Measurements from ENCODE around the gene DNAH17.

DNAH17 gene

DNA sequence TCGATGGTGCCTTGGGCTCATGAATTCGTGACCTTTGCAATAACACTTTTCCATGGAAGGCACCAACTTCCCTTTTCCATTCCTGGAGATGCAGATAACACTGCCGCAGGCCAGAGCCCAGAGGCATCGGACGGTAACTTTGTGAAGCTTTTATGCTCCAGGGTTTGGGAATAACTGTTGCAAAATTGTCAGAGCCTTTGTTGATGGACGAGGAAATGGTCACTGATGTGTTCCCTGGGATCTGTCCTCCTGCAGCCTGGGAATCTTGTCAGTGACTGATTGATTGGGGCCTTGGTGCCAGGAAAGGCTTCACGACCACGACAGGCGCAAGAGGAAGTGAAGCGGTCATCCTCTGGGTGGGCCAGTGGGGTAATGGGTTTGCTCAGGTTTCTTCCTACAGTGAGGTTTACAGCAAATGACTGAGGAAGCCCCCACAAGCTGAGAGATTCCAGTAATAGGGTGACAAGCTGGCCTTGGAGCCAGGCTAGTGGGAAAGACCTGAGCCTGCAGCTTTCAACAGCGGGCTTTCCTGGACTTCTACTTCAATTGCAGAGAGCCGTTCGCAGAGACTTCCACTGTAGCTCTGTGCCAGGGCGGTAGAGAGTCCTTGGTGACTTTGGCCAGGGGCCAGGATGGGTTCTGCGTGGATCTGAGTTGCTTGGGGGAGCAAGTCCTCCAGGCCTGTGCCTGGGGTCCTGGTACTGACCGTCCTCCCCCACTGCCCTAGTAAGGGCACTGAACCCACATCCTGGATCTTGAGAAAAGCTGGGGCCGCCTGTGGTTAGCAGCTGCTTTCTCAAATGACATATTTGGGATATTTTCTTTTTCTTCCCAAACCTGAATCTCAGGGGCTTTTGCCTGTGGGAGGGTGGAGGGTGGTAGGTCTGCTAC lies 161.1 kb downstream of the DNAH17 start:
- DNase-seq (ENCODE audit: low spot score) = no peak

DNA sequence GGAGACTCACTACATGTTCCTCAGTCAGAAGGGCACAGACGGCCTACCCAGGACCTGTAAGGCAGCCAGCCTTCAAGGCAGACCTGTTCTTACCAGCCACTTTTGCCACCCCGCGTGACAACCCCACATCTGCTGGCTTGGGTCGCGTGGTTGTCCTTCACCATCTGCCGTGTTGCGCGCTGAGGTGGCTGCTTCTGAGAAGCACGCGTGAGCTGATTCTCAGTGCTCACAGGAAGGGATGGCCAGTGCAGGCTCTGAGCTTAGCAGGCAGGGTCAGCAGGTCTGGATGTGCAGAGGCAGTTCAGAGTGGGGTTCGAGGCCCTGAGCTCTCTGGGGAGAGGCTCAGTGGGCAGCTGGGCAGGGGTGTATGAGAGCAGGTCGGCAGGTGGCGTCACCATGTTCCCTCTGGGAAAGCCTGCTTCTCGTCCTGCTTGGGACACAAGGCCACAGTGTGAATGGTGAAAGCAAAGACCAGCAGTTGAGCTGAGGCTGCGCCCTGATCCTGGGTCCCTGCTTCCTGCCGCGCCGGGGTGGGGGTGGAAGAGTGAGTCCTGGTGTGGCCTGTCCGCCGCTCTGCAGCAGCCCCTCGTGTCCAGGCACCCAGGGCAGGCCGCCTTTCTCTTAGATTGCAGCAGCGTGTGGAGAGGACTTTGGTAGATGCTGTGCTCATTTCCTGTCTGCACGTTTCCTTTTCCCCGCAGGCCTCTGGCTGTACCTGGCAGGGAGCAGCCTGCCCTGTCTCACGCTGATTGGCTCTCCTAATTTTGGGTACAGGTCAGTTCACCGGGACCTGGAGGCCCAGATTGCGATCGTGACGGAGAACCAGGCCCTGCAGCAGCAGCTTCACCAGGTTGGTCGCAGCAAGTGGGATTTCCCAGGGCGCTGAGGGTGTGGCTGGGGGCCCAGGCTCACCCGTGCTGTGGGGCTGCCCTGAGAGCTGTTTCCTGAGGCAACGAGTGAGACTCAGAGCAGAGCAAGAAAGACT lies 162.7 kb downstream of the DNAH17 start:
- DNase-seq (ENCODE audit: low spot score) = no peak

DNA sequence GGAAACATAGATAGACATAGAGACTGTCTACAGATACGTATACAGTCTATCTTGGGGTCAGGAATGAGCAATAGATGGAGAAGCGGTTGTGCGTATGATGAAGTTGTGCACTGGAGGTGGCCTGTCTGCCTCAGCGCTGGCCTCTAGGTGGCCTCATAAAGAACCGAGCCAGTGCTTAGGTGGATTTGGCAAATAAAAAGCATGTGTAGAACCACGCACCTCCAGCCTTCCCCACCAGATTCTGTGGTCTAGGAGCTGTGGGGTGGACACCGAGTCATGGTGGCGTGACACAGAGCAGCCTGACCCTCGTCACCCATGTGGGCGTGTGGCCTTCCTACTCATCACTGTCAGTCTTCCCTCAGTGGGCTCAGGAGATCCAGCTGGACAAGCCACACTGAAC lies 164.8 kb downstream of the DNAH17 start:
- no peak for DNase-seq (ENCODE audit: low spot score)

DNA sequence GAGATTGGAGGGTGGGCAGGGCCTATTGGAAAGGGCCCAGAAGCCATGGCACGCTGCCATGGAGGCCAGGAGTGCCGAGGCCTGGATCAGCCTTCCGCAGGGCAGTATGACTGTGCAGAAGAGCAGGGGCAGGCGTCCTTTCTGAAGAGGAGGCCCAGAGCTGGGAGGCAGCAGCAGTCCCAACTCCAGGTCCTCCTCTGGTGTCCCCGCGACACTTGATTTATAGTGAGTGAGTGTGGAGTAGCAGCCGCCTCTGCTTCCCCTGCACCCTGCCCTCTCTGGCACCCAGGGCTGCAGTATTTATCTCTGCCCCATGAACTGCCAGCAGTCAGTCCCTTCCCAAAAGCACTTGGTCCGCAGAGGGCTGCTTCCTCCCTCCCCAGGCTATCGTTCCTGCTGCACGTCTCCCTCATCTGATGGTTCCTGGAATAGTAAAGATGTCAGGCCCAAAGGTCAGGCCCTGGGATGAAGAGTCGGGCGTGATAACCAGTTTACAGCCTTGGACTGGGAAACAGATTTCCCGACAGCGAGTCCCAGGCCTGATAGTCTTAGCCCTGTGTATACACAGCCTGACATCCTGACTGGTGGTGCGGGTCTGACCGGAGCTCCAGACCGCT lies 165.8 kb downstream of the DNAH17 start:
- no peak for DNase-seq (ENCODE audit: low spot score)

DNA sequence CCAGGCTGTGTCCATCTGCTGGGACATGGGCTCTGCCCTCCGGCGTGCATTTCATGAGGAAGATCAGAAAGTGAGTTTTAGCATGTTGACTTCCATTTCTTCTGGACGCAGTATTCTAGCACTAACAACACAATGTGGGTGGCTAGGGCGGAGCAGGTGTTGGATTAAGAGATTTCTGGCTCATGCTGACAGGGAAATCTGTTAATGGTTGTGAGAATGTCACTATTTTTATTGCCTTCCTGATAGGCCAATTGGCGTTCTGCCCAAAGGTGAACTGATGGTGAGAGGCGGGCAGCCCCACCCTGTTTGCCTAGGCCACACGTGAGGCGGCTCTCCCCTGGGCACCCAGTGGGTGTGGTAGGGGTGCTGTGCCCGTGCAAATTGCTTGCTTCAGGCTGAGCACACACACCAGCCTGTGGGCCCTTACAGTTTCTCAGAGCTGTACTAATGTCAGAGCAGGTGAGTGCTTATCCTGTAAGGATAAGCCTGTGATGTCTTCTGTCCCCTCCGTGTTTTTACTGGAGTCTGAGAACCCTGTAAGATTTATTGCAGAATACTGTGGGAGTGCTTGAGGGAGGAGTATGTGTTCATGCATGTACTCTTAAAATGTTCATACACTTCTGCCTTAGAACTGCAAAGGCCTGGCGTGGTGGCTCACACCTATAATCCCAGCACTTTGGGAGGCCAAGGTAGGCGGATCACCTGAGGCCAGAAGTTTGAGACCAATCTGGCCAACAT lies 167.8 kb downstream of the DNAH17 start:
- no peak for DNase-seq (ENCODE audit: low spot score)

DNA sequence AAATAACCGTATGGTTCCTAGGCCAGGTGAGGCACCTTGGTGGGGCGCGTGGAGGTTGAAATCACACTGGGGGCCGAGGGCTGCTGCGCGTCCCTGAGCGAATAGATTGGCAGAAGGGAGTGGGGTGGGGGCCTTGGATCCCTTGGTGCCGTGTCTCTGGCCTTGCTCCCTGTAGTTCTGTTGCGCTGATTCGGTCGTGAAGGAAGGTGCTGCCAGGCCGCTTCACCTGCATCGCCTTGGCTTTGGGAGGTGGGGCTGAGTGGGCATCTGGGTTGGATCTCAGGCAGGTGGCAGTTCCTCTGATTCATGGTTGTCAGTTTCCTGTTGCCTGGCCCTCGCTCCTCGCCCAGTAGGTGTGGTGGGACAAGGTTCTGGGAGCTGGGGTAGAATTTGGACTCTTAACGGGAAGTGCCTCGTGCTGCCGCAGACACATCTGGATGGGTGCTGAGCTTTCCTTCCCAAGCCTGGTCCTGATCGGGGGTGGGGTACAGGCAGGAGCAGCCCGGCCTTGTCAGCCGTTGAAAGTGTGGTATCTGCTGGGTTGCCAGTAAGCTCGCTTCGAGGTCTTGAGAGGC lies 168.6 kb downstream of the DNAH17 start:
- DNase-seq (ENCODE audit: low spot score) = no peak

DNA sequence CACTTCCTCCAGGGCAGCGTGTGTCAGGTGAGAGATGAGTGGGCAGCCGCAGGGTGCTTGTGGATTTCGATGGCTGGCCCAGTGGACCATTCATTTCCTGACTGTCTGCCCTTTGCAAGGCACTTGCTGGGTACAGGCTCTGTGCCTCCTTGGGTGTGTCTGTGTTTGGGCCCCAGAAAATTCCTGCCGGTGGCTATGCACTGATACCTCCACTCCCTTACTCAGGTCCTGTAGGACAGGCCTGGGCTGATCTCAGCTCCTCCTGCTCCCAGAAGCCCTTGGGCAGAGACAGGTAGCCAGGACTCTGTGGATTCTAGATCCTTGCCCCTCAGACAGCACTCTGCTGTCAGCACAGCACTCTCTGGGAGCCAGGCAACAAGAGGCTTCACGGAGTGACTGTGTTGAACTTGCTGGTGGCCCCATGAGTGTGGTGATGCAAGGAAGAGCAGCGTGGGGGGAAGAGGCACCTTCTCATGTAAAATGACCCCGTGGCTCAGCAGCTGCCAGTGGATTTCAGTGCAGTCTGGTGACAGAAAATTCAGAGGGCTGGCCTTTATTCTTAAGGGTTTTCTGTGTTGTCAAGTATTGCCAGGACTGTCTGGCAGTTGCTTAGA lies 169.7 kb downstream of the DNAH17 start:
- no peak for DNase-seq (ENCODE audit: low spot score)

DNA sequence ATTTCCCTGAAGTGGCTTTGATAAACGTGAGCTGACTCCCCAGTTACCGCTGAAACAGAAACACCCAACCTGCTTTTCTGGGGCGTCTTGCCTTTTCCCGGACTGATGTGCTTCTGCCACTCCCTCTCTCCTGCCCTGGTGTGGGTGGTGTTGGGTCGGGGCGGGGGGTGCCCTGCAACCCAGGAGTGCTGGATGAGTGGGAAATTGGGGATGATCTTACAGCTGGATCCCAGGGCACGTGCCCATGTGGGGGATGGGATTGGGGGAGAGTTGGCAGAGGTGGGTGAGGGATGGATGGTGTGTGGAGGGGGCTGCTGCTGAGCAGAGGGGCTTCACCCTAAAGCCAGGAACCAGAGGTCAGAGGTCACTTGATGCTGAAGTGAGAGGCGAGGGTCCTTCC lies 170.3 kb downstream of the DNAH17 start:
- no peak for DNase-seq (ENCODE audit: low spot score)

DNA sequence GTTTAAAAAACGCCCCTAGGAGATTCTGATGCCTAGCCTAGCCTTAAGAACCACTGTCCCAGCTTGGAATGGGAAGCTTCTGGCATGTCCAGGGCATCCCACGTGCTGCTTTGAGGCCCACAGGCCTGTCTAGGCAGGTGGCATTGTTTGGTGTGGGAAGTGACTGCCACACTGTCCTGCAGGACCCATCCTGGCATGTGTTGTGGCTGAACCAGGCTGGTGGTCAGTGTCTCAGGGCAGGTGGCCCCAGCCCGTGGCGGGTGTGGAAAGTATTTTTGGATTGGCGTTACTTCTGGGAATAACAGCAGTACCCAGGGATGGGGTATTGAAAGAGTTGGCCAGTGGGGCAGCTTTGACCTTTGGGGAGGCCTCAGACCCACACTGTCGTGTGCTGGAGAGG lies 170.8 kb downstream of the DNAH17 start:
- DNase-seq (ENCODE audit: low spot score) = no peak

DNA sequence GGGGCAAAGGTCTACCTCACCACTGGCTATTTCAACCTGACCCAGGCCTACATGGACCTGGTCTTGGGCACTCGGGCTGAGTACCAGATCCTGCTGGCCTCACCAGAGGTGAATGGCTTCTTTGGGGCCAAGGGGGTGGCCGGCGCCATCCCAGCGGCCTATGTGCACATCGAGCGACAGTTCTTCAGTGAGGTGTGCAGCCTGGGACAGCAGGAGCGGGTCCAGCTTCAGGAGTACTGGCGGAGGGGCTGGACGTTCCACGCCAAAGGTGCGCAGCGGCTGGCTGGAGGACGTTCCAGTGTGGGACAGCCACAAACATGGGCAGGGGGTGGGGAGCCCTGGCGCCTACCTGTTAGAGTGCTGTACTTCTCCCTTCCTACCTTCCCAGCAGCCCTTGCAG lies 173.4 kb downstream of the DNAH17 start:
- DNase-seq (ENCODE audit: low spot score) = no peak

DNA sequence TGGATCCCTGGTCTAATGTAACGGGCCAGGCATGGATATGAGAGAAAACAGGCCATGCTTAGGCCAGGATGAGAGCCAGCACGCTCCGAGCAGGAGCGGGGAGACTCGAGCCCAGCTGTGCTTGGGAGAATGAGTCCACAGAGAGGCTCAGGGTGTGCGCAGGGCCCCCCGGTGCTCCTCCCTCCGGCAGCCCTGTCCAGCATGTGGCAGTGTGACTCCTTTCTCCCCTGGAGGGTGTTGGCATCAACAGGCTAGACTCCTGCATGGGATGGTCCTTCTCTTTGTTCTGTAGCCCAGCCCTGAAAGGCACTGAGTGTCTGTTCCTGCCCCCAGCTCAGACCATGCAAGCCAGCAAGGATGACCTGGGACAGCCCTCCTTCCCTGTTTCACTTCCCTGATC lies 175.3 kb downstream of the DNAH17 start:
- DNase-seq (ENCODE audit: low spot score) = no peak

DNA sequence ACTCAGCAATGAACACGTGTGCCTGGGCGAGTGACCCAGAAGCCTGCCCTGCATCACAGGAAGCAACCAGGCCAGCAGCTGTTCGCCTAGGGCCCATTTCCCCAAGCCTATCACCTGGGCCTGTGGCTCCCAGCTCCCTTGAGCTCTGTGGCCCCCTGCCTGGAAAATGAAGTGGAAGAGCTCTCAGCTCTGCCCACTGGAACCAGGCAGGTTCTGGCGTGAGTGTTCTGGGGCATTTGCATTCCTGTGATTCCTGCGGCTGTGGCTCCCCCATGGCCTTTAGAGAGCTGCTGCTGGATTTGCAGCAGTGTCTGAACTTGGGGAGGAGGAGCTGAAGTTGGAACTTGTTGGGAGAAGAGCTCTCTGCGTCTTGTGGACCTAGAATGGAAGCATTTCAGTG lies 175.9 kb downstream of the DNAH17 start:
- DNase-seq (ENCODE audit: low spot score) = no peak

DNA sequence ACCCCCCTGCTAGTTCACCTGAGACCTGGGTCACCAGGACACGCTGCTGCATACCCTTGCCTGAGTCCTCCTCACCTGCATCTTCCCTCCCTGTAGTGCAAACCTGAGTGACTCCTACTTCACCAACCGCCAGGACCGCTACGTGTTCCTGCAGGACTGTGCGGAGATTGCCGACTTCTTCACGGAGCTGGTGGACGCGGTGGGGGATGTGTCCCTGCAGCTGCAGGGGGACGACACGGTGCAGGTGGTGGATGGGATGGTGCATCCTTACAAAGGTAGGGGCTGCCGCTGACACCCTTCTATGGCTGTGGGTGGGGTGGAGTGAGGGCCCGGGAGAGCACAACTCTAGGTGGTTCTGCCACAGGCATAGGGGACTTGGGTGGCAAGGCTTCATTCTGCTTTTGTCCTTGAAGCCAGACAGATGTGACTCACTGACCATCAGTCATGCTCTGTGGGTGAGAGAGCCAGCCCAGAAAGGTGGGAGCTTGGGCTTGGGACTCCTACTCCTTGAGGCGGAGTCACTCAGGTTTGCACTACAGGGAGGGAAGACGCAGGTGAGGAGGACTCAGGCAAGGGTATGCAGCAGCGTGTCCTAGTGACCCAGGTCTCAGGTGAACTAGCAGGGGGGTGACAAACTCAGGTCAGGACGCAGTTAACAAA lies 176.5 kb downstream of the DNAH17 start:
- DNase-seq (ENCODE audit: low spot score) = no peak

DNA sequence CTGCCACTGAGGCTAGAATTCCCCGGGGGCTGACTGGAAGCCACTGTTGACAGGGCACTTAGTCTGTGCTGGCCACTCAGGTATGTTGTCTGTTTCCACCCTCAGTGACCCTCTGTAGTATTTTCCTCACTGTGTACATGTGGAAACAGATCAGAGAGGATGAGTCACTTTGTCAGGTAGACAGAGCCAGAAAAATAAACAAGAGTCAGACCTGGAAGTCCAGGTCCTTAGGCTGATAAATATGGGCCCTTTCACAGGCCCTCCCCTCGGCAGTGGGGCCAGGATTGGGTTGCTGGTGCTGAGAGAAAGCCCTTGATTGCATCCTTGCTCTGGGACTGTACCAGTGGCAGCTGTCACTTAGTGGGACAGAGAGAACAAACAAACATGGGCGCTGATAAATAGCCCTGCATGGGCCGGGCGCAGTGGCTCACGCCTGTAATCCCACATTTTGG lies 177.5 kb downstream of the DNAH17 start:
- DNase-seq (ENCODE audit: low spot score) = no peak

DNA sequence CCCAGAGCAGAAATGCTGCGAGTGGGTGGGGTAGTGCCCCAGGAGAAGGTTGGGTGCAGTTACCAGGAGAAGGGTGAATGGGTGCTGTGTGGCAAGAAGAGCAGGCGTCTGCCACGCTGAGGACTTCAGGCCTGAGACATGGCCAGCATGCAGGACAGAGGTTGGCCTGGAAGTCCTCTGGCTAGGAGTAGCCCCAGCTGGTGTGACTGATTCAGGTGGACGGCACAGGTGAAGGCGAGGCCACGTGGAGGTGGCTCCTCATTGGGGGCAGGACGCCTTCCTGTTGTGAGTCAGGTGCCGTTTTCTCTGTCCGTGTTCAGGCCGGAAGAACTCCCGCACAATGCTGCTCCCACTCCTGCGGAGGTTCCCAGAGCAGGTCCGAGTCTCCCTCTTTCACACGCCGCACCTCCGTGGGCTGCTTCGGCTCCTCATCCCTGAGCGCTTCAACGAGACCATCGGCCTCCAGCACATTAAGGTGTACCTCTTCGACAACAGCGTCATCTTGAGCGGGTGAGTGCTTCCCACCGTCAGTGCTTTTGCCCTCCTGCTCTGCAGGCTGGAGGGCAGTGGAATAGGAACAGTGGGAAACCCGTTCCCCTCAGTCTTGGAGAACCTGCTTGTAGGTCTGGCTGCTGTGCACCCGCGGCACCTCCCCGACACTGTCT lies 178.0 kb downstream of the DNAH17 start:
- no peak for DNase-seq (ENCODE audit: low spot score)

DNA sequence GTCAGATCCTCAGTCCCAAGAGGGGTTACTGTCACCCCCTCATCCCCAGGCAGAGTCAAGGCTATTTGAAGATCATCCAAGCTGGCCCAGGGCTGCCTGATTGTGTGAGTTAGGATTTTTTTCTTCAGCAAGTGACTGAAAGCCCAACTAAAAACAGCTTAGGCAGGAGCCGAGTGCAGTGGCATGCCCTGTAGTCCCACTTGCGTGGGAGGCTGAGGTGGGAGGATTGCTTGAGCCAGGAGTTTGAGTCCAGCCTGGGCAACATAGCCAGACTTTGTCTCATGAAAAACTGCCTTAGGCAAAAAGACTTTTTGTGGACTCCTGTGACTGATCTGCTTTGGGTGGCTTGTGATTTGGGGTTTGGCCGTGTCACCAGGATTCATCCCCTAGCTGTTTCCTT lies 178.8 kb downstream of the DNAH17 start:
- no peak for DNase-seq (ENCODE audit: low spot score)

DNA sequence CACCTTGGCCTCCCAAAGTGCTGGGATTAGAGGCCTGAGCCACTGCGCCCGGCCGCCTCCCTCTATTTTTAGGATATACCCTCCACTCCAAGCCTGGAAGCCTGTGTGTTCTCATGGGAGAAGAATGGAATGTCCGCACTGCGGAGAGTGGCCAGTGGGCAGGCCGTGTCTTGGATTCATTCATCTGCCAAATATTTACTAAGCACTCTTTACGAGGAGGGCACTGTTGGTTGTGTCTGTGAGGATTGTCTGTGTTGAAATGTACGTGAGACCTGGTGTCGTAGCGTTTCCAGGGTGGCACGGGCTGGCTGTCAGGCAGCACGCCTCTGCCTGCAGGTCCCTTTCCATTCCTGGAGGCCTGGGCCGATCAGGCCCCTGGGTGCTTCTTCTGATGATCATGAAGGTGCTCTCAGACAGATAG lies 179.5 kb downstream of the DNAH17 start:
- DNase-seq (ENCODE audit: low spot score) = no peak

DNA sequence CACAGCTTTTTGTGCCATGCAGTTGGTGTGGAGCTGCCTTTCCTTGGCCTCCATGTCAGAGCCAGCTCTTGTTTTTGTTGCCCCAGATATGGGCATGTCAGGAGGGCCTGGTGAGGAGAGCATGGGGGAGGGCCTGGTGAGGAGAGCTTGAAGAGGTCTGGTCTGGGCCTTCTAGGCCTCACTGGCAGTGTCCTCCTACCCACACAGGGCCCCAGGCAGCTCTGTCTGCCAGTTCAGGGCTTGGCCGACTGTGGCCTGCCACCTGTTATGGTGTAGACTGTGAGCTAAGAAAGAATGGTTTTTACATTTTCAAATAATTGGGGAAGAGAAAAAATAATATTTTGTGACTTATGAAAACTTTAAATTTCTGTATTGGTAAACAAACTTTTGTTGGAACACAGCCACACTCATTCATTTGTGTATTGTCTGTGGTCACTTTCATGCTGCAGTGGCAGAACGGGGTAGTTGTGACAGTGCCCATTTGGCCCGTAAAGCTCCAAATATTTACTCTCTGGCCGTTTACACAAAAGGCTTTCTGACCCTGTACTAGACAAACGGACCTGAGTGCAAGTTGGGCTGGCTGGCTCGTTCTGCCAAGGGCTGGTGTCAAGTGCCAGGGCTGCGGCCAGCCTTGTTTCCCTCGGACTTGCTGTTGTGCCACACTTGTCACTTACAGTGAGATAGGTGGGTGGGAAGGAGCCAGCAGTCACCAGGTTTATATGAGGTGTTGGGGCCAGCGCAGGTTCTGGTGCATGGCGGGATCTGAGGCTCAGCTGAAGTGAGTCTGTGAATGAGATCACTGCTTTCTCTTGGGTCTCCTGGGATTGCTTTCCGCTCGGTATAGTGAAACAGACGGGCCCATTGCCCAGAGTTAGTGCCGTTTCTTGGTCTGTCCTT lies 180.5 kb downstream of the DNAH17 start:
- no peak for DNase-seq (ENCODE audit: low spot score)

Data from SK-N-DZ (cell line).